ENCODE measurements around the gene PRMT5. TPM values are rescaled to one million over a fixed set of nuclear protein-coding genes. Genes with fewer than 3 reads are reported as not detected.

The PRMT5 gene
- total RNA-seq, 2 experiments from 2014 or later: 107 to 116 TPM

DNA sequence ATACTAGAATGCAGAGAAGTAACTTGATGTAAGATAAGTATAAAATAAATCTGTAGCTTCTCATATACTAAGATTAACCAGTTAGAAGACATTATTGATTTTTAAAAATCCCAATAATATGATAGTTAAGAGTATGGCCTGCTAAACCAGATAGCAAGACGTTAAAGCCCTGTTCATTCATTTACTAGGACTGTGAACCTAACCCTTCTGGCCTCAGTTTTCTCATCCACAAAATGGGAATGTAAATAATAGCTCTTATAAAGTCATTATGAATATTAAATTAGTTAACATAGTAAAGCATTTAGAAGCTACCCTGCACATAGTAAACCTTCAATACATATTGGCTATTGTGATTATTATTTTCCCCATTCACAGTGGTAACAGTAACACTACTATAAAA is 6.0 kb upstream of the PRMT5 start:
- Mint-ChIP-seq H3K4me3 (no peak overlapping the region), H3K36me3 (ENCODE audit: low read depth) (peaks cover 6% of the 10 kb centered on the region), H3K27ac (no peak overlapping the region), H3K9me3 (no peaks in the 10 kb centered on the region), H3K4me1 (ENCODE audit: low read depth) (peaks cover 14% of the 10 kb centered on the region), H3K27me3 (no peaks in the 10 kb centered on the region)
- ChIA-PET POLR2A (interaction anchor here (0.6 to 1.5 kb wide), 4 partner anchors 21 to 1169 kb away, joined by 3 to 7 read pairs (median 3); partner anchors contain the start of gene AJUBA), CTCF (interaction anchor here (0.8 to 2.2 kb wide), 10 partner anchors 18 to 134 kb away, joined by 3 to 9 read pairs (median 4); no protein-coding TSS in a partner anchor)
- intact Hi-C loops (cut with micrococcal nuclease): no loop called here
- TF ChIP-seq, protein P1, sequence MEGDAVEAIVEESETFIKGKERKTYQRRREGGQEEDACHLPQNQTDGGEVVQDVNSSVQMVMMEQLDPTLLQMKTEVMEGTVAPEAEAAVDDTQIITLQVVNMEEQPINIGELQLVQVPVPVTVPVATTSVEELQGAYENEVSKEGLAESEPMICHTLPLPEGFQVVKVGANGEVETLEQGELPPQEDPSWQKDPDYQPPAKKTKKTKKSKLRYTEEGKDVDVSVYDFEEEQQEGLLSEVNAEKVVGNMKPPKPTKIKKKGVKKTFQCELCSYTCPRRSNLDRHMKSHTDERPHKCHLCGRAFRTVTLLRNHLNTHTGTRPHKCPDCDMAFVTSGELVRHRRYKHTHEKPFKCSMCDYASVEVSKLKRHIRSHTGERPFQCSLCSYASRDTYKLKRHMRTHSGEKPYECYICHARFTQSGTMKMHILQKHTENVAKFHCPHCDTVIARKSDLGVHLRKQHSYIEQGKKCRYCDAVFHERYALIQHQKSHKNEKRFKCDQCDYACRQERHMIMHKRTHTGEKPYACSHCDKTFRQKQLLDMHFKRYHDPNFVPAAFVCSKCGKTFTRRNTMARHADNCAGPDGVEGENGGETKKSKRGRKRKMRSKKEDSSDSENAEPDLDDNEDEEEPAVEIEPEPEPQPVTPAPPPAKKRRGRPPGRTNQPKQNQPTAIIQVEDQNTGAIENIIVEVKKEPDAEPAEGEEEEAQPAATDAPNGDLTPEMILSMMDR (IDR thresholded peaks at IDR 0.05): no peak
- no peak for DNase-seq
- no peak for ATAC-seq

DNA sequence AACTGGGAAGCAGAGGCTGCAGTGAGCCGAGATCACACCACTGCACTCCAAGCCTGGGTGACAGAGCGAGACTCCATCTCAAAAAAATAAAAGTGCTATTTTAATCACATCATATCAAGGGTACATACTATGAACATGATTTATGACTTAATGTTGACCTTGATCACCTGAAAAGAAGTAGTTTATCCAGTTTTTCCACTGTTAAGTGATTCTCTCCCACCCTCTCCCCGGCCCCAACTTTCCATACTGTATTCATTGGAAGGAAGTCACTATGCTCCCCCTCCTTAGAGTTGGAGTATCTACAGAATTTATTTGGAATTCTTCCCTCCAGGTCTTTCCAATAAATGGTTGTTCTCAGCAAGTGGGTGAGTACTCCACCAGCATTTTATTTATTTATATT is 3.0 kb upstream of the PRMT5 start:
- ChIA-PET POLR2A (interaction anchor here (1.0 kb wide), 1 partner anchor 49 kb away, joined by 3 read pairs; the partner anchor contains the start of gene REM2), CTCF (interaction anchor here (1.3 to 3.6 kb wide), 3 partner anchors 9 to 50 kb away, joined by 4 to 86 read pairs (median 29); partner anchors contain the start of genes AJUBA and HAUS4)
- peaks cover 24% of the 10 kb centered on the region for H3K4me1 Mint-ChIP-seq (ENCODE audit: low read depth)
- no peak overlapping the region for H3K27ac Mint-ChIP-seq
- DNase-seq (no peak), ATAC-seq (no peak)
- TF ChIP-seq, protein P1 (IDR thresholded peaks at IDR 0.05): no peak
- H3K4me3 Mint-ChIP-seq: no peak overlapping the region
- no peaks in the 10 kb centered on the region for H3K27me3 Mint-ChIP-seq
- H3K36me3 Mint-ChIP-seq (ENCODE audit: low read depth): peaks cover 15% of the 10 kb centered on the region
- intact Hi-C loops (cut with micrococcal nuclease): no loop called here
- H3K9me3 Mint-ChIP-seq: no peaks in the 10 kb centered on the region

DNA sequence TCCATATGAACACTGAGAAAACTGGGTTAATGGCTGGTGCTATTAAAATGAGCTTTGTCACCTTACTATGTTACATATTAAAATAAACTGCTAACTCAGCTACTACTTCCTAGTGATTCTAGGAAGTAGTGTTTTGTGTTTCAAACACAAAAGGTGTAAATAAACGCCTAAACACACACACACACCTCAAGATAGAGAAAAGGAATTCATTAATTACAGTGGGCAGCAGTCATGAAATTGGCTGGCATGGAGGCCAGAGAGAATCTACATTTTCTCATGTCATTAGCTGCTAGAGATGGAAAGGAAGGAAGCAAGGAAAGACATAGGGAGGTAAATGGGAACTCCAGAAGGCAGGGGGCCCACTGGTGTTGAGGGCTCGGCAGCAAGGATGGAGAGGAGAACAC is 787 bp upstream of the PRMT5 start:
- Mint-ChIP-seq H3K4me1 (ENCODE audit: low read depth) (peaks cover 31% of the 10 kb centered on the region), H3K9me3 (no peaks in the 10 kb centered on the region), H3K27me3 (no peaks in the 10 kb centered on the region), H3K4me3 (no peak overlapping the region), H3K36me3 (ENCODE audit: low read depth) (peaks cover 32% of the 10 kb centered on the region), H3K27ac (no peak overlapping the region)
- POLR2A ChIA-PET: interaction anchor here (0.8 to 4.8 kb wide), 12 partner anchors 9 to 104 kb away, joined by 3 to 50 read pairs (median 3); partner anchors contain the start of genes AJUBA, HAUS4, LRP10 and RBM23
- DNase-seq (no peak), ATAC-seq (no peak)
- CTCF ChIA-PET: interaction anchor here (0.7 to 3.6 kb wide), 31 partner anchors 8 to 373 kb away, joined by 3 to 86 read pairs (median 7); partner anchors contain the start of genes ACIN1, AJUBA, C14orf119 and HAUS4
- TF ChIP-seq, protein P1 (IDR thresholded peaks at IDR 0.05): no peak
- intact Hi-C loops (cut with micrococcal nuclease): loop anchor here (2.0 kb wide), 1 partner anchor 57 kb away; no protein-coding TSS in a partner anchor

DNA sequence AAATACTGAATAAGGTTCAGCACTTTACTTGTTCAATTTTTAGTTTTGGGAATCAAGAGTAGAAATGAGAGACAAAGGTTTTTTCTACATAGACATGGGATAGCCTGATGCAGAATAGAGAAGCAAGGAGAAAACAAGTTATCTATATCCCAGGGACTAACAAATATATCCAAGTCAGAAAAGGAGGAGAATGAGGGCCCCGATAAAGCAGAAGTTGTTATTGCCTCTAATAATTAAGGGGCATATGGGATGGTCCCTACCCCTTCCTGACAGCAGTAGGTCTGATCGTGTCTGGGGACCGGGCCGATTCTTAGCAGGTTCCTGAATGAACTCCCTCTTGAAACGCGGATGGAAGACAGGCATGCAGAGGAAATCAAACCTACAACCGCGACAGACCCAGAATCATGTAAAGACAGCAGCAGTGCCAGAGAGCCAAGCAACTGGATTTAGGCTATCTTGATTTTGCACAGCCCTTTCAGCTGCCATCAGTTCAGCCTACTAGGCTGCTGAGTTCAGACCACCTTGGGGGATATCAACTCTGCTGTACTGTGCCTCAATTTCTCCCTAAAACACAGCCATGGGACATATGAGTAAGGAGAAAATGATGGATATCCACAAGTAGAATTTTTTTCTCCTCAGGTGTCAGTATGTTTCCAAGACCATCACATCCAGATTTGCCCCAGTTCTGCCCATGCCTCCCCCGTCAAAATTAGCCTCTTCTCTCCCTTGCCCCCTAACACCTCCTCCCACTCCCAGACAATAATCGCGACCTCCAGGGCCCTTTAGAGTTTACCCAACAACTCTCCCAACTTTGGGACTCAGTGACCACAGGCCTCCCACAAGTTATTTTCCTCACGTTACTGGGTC is 706 bp downstream of the PRMT5 start:
- ChIA-PET POLR2A (interaction anchor here (0.6 to 4.8 kb wide), 8 partner anchors 9 to 130 kb away, joined by 3 to 50 read pairs (median 3); partner anchors contain the start of genes AJUBA, HAUS4, LRP10 and RBM23), CTCF (interaction anchor here (0.9 to 3.6 kb wide), 27 partner anchors 9 to 372 kb away, joined by 3 to 86 read pairs (median 6); partner anchors contain the start of genes ACIN1, AJUBA, C14orf119 and HAUS4)
- Mint-ChIP-seq H3K4me1 (ENCODE audit: low read depth) (peaks cover 28% of the 10 kb centered on the region), H3K9me3 (no peaks in the 10 kb centered on the region), H3K4me3 (no peak overlapping the region), H3K27me3 (no peaks in the 10 kb centered on the region), H3K27ac (no peak overlapping the region), H3K36me3 (ENCODE audit: low read depth) (peaks cover 43% of the 10 kb centered on the region)
- intact Hi-C loops (cut with micrococcal nuclease): no loop called here
- ATAC-seq (no peak), DNase-seq (no peak)
- TF ChIP-seq, protein P1 (IDR thresholded peaks at IDR 0.05): no peak

All from activated CD8-positive, alpha-beta T cell treated with anti-CD3 and anti-CD28 coated beads for 36 hours (primary cell).